Hematopoietic multipotent progenitor cell treated with erythropoietin and hydrocortisone succinate and interleukin-3 and kit ligand, for 6 days (in vitro differentiated cells): ENCODE results near the gene HELZ.
"Not testable (repeated sequence)": the region's sequence is repeated elsewhere in the genome, so short reads cannot be mapped to it uniquely, and the experiment has no call there.

ENCODE experiments used
- DNase-seq: peaks from one replicate; pipeline ENCODE4 v3.0.0-alpha.2; 2015

HELZ gene

DNA sequence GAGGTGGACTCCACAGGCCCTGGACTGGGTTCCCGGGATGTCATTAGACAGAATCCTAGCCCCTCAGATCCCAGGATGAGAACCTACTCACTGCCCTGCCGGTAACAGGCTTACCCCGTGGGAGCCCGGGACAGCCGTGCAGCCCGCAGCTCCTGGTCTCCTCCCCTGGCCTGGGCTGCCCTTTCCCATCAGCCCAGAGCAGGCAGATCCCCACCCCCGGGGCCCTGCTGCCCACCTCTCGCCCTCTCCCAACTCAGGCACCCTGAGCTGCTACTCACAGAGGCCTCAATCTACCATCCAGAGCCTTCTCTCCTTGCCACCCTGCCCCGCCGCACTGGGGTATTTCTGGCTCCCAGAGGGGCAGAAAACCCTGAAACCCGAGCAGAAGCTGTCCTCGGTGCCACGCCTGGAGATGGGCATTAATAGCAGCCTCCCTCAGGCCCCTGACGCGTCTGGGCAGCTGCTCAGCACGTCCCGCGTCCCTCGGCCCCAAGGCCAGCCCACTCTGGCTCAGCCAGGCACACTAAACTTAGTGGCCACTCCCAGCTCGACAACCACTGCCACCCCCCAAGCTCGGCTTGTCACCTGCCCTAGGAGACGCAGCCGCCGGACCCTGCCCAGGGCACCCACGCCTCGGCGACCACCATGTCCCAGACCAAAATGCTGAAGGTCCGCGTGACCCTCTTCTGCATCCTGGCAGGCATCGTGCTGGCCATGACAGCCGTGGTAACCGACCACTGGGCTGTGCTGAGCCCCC, 200.8 kb downstream of the HELZ start, which contains the start of gene CACNG1:
CACNG1 (plus strand) TSS at position 539 of the 757 bp plus-strand sequence; CDS start at position 646, 107 bp downstream.
- no peak for DNase-seq

- DNase-seq, result no peak
Measured at GRCh38 chr17:67043283-67043682, 201.7 kb downstream of the HELZ start.

DNA sequence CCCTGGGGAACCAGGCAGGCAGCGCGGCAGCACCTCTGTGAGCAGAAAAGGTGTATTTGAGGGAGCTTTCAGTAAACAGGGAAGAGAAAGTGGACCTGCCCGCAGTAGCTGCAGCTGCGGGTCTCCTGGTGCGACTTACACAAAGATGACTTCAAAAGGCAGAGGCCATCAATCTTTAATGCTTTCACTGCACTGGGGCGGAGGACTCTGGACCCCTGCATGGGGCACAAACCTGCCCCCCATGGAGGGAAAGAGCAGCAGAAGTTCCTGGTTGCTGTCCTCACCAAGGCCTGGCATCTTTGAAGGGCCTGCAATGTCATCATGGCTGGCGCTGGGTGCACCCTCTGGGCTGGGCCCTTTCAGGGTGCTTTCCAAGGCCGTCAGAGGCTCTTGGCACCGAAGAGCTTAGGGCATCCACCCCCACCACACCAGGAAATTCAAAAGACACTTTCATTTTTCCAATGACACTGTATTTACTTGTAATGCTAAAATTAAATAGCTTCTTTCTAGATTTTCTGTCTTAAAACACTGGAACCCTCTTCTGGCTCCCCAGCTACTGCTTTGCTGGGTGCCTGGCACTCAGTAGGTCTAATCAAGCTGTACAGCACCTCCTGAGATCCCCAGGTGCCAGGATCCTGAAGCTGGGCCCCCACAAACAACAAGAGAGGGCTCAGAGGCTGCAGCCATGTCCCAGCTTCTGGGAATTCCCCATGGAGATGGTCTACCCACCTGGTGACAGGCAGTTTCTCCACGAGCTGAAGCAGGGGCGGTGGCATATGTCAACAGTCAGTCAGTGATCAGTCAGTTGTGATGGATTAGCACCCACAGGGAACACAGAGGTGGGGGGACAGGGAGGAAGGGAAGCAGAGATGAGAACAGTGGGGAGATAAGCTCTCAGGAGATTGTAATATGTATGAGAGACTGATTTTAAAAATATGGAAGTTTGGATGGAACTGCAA, 202.8 kb downstream of the HELZ start:
- DNase-seq, result no peak

DNA sequence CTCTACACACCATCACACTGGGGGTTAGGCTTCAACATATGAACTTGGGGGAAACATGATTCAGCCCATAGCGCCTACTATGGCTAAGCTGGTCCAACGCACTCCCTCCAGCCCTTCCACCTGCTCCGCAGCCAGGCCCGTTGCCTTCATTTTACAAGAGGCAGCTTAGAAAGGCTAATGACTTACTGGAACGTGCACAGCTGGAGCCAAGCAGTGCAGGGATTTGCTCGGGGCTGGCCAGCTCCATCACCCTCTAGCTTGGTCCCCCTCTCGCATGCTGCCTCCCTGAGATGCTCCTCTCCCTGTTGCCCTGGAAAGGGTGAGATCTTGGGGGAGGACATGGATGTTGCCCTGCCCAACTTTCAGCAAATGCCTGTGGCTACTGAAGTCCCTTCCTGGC, 203.5 kb downstream of the HELZ start:
- DNase-seq, result no peak

DNA sequence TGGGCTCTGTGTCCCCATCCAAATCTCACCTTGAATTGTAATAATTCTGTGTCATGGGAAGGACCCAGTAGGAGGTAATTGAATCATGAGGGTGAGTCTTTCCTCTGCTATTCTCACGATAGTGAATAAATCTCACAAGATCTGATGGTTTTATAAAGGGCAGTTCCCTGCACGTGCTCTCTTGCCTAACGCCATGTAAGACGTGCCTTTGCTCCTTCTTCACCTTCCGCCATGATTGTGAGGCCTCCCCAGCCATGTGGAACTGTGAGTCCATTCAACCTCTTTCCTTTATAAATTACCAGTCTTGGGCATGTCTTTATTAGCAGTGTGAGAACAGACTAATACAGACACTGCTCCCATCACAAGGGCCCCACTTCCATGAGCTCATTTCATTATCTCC, 203.9 kb downstream of the HELZ start:
- not testable (repeated sequence) for DNase-seq

DNA sequence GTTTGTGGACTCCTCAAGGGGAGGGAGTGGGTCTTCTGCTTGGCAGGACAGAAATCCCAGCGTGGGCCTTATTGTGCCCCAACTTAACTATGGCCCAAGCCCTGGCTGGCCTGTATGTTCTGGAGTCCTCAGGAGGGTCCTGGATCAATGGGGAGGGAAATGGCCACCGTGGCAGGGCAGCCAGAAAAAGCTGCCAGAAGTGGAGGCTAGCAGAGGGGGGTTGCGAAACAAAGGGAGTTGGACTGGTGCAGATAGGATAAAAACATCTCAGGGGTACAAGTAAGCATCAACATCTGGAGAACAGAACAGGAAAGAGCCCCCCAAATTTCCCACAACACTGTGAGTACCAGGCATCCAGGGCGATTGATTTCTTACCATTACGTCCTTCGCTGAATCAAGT, 204.3 kb downstream of the HELZ start:
- DNase-seq, result no peak

DNA sequence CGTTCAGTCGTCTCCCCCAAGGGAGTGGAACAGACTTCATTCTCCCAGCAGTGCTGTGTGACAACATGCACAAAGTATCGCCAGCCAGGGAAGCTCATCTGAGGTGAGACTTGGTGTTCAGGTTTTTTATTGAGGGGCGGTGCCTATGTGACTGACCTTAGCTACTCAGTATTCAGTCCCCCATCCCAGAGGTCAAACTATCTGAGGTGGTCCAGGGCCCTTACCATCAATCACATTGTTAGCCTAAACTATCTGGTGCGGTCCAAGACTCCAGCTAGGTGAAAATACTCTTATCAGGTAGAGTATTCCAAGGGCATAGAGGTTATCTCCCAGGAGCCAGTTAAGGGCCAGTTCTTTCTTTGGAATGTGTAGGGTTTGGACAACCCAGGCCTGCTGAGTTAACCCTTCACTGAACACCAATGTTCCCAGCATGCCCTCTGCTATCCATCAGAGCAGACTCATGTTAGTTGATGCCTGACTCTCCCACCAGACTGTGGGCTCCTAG, 206.1 kb downstream of the HELZ start:
- no peak for DNase-seq

DNA sequence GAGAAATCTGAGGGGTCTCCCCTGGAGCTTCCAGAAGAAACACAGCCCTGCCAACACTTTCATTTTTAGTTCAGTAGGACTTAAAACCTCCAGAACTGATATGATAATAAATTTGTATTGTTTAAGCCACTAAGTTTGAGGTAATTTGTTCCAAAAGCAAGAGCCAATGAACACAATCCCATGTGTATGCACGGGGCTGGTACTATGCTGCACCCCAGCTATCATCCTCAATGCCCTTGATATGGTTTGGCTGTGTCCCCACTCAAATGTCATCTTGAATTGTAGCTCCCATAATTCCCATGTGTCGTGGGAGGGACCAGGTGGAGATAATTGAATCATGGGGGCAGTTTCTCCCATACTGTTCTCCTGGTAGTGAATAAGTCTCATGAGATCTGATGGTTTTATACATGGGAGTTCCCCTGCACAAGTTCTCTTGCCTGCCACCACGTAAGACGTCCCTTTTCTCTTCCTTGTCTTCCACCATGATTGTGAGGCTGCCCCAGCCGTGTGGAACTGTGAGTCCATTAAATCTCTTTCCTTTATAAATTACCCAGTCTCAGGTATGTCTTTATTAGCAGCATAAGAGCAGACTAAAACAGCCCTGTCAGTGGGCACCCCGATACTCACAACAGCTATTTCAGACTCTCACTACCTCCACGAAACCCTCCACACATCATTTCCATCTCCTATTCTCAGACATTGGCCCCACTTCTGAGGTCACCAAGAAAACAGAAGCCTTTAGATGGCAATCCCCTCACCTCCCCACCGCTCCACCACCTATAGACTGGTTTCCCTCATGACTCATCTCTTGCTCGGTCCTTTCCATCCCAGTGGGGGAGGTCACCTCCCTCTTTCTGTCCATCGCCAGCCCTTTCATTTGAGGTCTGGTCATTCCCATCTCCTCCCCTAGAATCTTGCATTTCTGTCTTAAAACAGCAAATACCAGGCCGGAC, 209.6 kb downstream of the HELZ start:
- no peak for DNase-seq

DNA sequence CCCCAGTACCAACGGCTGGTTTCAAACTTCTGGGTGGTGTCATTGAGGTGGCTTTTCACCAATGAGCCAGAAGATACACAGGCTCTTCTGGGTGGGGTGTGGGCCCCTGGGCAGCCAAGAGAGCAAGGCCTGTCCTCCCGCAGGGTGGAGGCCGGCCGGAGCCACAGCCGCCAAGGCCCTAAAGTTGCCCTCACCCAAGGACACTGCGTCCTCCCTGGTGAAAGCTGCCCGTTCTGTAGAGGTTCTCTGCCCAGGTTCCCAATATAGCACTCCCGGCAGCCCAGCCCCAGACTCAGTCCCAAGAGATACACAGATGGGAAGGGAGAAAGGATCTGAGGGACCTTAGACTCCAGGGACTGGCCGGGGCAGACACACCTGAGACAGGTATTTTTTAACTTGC, 211.4 kb downstream of the HELZ start:
- DNase-seq, result no peak

DNA sequence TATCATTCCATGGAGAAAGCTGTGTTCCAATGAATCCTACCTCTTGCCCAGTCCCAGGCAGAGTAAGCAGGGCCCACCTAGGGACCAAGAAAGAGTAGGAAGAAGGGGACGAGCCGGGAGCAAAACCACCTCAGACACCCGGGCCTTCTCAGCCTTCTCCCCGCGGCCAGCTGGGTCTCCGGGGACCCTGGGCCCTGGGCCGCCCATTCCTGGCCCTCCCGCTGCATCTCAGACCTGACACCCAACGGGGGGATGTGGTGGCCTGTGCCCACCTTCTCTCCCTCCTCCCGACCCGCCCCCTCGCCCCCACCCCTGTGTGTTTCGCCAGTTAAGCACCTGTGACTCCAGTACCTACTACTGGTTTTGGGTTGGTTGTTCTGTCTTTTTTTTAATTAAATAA, 212.0 kb downstream of the HELZ start:
- no peak for DNase-seq

GRCh38 chr17:67032382-67032781, 212.6 kb downstream of the HELZ start:
- no peak for DNase-seq

DNA sequence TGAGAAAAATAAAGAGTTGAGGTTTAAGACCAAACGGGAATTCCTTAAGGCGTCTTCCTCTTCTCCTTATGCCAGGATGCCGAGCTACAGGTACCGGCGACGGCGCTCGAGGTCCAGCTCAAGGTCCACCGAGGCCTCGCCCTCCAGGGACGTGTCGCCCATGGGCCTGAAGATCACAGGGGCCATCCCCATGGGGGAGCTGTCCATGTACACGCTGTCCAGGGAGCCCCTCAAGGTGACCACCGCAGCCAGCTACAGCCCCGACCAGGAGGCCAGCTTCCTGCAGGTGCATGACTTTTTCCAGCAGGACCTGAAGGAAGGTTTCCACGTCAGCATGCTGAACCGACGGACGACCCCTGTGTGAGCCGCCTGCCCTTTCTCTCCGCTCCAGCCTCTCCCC, 214.4 kb downstream of the HELZ start:
- no peak for DNase-seq

GRCh38 chr17:67027031-67027628, 217.9 kb downstream of the HELZ start:
- no peak for DNase-seq

- no peak for DNase-seq
Measured at GRCh38 chr17:67026341-67026740, 218.7 kb downstream of the HELZ start.

DNA sequence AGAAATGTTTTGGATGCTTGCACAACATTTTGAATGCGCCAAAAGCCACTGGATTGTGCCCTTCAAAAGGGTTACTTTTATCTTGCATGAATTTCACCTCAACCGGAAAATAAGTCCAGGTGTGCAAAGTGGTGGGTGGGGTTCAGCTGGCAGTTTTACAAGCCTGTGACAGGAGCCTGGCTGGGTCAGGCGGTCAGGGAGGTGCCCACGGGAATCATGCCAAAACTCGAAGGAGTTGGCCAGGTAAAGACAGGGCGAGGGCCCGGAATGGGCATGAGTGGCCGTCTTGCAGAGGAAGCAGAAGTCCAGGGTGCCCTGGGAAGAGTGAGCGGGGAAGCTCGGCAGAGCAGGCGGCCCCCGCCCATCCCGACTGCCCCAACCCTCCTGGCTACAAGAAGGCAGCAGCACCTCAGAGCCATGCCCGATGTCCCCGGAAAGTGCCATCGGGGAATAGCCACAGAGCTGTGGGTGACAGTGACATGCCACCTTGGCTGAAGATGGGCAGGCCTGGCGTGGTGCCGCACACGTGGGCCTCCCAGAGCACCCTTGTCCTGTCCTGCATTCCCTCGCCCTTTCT, 219.7 kb downstream of the HELZ start:
- DNase-seq, result no peak

- DNase-seq, result no peak
Measured at GRCh38 chr17:67024736-67025135, 220.3 kb downstream of the HELZ start.

- DNase-seq, result no peak
Measured at GRCh38 chr17:67022451-67022810, 222.6 kb downstream of the HELZ start.

- DNase-seq, result no peak
Measured at GRCh38 chr17:67021743-67022450, 223.1 kb downstream of the HELZ start.

DNA sequence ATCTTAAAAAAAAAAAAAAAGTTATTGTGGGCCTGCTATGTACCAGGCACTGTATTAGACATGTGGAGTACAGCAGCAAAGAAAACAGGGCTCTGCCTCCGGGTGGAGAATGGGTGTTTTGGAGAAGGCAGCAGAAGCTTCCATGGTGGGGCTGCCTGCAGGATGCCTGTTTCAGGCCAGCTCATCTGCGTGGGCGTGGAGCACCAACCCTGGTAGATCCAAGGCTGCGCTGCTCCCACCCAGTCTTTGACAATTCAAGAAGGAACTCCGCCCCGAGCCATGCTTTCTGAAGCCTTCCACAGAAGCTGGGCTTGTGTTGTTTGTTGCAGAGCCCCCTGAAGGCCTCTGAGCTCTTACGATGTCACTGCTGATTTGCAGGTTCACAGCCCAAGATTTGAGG, 223.8 kb downstream of the HELZ start:
- no peak for DNase-seq
